ENCODE results near the gene SIRT6.
A peak's percentile ranks its signal among the peaks of the same experiment; 100 is the strongest.
"Not testable (repeated sequence)": the region's sequence is repeated elsewhere in the genome, so short reads cannot be mapped to it uniquely, and the experiment has no call there.

Gene SIRT6

GRCh38 chr19:4130744-4131438 is 51.5 kb downstream of the SIRT6 start:
- peak; percentile 50 for DNase-seq (ENCODE audit: low spot score)

GRCh38 chr19:4129050-4129449 is 53.3 kb downstream of the SIRT6 start:
- DNase-seq (ENCODE audit: low spot score), result not testable (repeated sequence)

GRCh38 chr19:4127322-4127721 is 55.0 kb downstream of the SIRT6 start:
- not testable (repeated sequence) for DNase-seq (ENCODE audit: low spot score)

GRCh38 chr19:4124638-4125037 is 57.7 kb downstream of the SIRT6 start:
- no peak for DNase-seq (ENCODE audit: low spot score)

All from GM03348 (cell line).